22Rv1 (cell line): ENCODE results near the gene SYNE4.

ENCODE experiments used
- CTCF ChIP-seq: fragments of 450-650 bp; IDR thresholded peaks from 2 replicates; pipeline ENCODE4 v1.5.1; 2017; ENCODE audit warnings: mild to moderate bottlenecking
- ZFX ChIP-seq: fragments of 450-650 bp; IDR thresholded peaks from 2 replicates; pipeline ENCODE4 v1.6.1; 2017; ENCODE audit warnings: antibody characterized with exemption, borderline replicate concordance

- TF ChIP-seq CTCF, result no peak
- TF ChIP-seq ZFX, result no peak
Measured at GRCh38 chr19:35990156-35990555, 18.5 kb downstream of the SYNE4 start.
